HG03066 (cell line): ENCODE measurements around the gene RAPGEF4.

ENCODE experiments used
- ATAC-seq: cut with Tn5 transposase; IDR thresholded peaks from one replicate; pipeline ENCODE4 v1.9.1; 2021; ENCODE audit warnings: low read depth; ENCODE audit not compliant: unreplicated experiment

RAPGEF4 gene

DNA sequence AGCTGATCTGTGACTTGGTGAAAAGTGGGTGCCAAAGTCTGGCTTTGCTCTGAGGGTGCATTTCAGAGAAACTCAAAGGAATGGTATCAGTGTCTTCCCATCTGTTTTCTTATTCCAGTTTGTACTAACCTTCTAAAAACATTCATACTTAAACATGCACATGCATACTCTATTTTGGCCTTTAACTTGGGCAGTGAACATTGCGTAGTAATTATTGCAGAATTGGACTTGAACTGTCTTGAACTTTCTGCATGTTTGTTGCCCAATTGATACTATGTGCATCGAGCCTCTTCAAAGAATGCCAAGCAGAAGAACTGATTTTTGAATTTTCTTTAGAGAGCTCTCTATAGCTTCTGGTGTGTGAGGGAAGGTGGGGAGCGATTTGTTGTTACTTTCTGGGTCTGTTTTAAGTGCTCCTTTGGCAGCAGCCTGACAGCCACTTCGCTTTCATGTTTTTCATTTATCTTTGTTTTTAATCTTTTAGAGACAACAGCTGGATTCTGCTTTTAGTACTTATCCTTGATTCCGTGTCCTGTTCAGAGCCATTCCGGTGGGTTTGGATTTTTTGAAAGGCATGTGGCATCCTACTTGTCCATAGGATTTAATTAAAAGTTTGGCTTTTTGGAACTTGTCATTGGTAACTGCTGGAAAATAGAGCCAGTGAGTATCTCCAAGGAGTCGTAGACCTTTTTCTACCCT lies 159.2 kb downstream of the RAPGEF4 start:
- ATAC-seq = no peak

DNA sequence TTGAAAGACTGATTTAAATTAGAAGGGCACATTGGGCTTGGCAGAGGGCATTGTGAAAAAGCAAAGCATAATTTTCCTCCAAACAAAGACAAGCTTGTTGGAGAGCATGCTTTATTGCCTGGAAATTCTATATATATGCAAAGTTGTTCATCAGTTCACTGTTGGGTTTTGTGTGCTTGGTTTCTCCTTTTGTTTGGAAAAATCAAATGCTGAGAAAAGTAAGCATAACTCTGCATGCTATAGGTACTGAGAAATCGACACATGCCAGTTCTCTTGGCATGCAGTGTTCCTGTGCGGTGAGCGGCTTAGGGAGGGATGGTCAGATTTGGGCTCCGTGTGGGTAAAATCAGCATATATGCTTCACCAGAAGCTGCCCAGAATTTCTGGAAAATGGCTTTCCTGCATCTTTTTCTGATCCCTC lies 161.0 kb downstream of the RAPGEF4 start:
- ATAC-seq = no peak

DNA sequence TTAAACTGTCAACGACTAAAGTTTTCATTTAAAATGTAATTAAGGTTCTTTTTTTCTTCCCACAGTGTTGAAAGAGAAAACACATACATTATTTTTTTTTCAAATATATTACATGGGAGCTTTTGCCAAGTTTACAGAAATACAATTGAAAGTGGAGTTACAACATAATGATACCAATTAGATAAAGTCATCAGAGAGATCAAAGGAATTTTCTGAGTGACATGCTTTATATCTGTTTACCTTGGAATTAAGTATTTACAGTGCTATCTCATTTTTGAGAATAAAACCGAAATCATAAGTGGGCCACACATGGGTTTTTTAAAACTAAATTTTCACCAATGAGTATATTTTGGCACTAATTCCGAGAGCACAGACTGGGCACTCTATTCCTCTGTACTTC lies 165.2 kb downstream of the RAPGEF4 start:
- ATAC-seq = no peak

DNA sequence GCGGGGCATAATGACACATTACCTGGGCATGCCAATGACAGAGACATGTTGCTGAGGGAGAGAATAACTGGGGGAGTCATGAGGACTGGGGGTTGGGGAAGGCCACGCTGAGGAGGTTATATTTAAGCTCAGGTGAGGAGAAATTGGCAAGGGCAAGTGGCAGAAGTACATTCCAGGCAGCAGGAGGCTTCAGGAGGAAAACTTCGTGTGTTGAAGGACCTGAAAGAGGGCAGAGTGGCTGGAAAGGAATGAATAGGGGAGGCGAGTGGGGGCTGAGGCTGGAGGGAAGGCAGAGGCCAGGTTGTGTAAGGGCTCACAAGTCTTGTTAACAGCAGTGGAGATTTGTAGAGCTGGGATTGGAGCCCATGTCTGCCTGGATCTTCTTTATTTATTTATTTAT lies 166.3 kb downstream of the RAPGEF4 start:
- no peak for ATAC-seq

DNA sequence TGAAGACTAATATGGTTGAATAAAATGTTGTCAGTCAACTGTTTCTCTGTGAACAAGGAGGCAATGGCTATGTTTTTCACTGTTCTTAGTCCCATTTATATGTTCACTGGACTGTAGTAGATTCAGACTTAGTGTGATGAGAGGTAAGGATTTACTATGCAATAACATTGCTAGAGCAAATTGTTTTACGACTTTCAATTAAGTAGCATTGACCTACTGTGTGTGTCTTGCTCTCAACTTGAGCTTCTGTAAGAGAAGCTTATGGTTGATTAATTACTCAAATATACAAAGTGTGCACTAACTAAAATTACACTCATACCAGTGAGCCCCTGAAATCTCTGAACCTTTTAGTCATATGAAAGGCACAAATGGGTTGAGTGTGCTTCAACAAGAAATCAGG lies 168.6 kb downstream of the RAPGEF4 start:
- ATAC-seq = no peak

DNA sequence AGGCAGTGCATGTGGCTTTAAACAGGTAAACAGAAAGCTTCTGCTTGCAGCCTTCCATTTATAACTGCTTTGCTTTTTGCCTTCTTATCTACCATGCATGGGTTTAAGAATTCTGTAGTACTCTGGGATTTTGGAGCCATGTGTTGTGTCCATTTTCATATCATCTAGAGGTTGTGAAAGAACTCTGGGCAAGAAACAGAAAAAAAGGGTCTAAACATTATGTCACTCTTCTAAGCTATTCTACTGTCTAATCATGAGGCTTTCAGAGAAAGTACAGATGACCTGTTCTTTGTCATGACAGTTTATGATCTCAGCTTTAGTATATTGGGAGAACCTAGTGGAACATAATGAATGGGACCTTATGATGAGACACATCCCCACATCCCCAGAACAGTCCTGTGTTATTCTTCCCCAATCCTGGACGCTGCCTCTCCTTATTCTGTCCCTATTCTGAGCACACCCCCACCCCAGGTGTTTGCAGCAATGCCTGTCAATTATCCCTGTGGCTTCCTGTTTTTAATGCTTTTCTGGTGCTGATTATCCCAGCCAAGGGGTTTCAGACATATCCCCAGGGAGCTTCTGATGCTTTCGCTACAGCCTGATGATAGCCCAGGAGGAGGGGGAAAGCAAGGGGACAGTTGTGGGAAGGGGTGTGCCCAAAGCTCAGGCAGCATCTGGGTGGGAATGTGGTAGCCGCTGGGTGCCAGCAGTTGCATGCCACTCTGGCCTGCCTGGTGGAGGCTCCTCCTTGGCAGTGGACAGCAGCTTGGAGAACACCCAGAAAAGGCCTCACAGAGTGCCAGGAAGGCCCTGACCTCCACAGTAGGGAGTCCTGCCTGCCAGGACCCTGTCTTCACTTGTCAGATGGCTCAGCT lies 170.5 kb downstream of the RAPGEF4 start:
- ATAC-seq = no peak

DNA sequence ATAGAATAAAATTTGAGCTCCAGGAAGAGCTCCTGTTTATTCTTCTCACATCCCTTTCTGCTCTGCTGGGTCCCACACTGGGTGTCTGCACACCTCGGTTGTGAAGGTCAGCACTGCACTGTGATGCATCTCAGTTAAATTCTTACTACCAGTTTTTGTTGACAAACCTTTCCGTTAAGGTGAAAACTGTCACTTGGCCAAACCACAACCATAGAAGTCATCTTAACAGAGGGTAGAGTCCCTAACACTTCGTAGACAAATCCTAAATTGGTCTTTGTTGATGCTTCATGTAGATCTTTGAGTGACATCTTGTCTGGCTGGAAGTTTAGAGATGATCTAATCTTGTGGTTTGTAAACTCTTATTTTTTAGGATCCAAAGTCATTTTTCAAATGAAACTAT lies 172.6 kb downstream of the RAPGEF4 start:
- ATAC-seq = no peak

DNA sequence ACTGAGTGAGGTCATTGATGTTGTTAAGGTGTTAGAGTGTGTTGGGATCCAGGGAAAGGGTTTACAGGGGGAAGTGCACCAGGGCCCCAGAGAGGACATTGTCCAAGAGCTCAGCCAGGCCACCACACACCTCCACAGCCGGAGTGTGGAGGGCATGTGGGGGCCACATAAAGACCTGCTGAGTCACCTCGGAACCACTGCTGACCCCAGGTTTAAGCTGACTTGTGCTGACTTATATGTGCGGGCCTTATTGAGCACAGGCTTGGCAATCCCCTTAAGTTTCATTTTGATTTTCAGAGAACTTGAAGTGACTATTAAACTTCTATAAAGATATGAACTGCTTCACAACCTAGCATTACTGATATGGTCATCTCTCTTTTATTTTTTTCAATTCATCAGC lies 173.8 kb downstream of the RAPGEF4 start:
- ATAC-seq = no peak

DNA sequence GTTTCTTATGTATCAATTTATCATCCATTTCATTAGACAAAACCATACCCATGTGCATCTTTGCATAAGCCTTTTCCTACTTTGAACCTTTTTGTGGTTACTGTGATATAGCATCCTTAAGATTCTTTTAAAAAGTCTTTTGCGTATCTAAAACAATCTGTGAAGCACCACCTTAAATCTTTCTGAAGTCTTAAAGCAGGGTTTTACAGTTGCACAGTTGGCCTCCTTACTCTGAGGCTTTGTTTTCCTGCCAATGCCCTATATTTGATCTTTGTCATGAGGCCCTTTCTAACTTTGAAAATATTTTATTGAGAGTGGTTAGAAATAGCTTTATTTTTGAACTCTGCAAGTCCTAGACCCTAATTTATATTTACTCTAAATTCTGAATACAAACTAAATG lies 176.6 kb downstream of the RAPGEF4 start:
- ATAC-seq = no peak

DNA sequence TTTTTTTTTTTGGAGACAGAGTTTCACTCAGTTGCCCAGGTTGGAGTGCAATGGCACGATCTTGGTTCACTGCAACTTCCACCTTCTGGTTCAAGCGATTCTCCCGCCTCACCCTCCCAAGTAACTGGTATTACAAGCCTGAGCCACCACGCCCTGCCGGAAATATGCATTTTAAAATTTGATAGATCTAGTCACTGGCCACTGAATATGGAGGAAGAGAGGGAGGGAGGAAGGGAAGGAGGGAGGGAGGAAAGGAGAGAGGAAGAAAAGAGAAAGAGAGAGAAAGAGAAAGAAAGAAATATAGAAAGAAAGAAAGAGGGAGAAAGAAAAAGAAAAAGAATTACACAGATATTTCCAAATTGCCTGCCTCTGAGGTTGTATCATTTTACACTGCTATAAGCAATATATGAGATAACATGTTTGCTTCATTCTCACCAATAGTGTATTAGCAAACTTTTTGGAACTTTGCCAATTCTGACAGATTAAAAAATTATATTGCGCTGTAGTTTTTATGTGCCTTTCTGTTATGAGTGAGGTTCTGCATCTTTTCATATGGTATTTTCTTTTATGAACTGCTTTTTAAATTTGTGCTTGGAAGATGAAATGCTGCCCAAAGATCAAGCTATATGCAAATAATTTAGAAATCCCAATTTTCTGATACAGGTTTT lies 178.8 kb downstream of the RAPGEF4 start:
- no peak for ATAC-seq

DNA sequence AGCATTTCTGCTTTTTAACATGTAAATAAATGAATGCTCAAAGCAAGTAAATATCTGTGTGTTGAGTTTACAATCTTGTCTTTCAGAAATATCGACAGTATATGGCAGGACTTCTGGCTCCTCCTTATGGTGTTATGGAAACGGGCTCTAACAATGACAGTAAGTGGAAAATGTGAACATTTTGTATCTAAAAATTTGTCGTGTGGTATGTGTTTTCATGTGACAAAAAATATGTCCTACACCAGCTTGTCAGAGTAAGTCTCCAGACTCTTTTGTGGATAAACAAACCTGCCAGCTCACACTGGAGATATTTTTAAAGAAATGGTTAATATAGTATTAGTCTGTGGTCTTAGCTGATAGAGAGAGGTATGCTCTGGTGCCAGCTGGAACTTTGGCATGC lies 182.1 kb downstream of the RAPGEF4 start:
- no peak for ATAC-seq

DNA sequence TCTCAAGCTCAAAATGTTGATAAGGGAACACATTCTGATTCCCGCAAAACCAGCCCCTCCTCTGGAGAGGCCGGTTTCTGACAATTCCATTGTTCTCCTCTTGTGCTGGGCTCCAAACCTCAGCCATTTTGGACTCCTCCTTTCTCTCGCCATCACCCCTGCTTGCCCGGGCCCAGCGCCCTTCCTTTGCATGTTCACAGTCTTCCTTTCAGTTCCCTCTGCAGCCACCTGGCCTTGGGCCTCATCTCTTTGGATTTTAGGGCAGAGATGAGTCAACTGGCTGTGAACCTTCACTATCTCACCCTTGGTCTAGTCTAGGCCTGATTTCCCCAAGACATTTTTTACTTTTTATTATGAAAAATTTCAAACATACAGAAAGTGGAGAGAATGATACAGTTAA lies 184.1 kb downstream of the RAPGEF4 start:
- no peak for ATAC-seq

DNA sequence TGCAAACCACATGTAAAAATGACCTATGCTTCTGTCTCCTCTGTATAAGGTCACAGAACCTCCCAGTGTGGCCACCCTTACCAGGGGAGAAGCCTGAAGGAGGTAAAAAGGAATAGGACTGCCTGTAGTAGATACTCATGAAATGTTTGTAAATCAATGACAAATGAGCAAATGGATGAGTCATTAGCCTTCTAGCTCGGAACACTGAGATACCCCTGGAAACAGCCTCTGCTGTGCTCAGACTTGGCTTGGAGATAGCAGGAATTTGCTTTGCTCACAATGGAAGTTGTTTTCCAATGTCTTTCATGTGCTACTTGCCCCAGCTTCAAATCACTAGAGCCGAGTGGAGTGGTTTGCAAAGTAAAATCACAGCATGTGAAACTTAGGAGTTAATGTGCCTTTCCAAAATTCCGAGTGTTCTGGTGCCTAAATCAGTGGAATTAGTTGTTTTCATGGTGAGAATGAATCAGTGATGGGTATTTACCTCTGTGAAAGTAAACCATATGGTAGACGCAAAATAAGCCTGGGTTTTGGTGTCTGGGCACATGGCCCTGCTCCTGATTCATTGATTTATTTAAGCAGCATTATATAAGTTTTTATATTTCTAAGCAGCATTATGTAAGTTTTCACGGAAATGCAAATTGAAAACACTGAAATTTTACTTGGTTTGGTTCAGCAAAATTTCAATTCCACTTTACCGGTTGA lies 186.0 kb downstream of the RAPGEF4 start:
- ATAC-seq = no peak

DNA sequence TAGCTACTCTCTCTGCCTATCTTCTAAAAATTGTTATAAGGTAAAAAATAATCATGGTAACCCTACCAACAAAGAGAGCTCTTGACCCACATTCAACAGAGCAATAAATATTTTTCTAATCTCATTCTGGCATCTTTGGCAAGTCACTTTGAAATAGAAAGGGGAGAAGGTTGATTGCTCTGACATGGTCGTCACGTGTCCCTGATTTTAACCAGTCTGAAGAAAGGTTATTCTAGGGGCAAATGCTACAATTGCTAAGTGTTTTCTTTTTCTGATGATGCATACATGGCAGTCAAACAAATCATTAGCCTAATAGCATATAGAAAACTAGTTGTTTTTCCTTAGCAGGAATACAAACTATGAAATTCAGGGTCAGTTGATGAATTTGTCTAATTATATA lies 186.7 kb downstream of the RAPGEF4 start:
- no peak for ATAC-seq

DNA sequence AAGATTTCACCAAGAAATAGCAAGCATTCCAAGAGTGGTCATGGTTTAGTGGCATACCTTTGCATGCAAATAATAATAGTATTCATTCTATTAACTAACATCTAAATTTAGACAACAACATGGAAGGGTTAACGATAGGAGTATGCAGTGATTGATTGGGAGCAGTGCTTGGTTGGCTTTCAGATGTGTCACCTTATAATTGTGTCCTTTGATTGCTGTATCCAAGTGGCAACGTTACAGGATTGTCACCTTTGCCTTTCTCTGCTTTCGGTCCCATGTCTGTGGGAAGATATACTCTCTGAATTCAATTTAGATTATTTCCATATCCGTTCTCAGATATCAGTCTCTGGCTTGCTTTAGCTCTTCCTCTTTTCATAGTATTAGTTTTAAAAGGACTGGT lies 187.2 kb downstream of the RAPGEF4 start:
- ATAC-seq = no peak

DNA sequence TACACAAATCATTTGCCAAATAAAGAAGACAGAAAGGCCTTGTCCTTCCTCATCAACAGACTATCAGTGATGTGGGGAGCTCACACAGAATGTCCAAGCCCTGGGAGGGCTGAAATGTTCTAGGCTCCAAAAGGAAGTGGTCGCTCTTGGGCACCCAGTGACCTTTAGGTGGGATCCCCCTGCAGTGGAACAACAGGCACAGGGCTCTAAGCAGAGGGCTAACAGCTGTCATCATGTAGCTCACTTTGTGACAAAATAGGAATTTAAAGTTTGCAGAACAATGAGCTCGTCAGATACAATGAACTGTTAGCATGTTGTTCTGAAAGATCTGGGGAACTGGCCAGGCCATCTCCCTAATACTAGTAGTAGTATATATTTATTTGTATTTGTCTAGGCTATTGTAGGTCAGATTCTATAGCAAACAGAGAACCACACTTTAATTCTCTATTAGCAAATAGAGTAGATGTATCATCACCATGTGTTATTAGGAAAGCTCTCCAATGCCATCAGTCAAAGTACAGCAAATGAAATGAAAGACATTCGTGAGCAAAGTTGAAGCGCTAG lies 188.5 kb downstream of the RAPGEF4 start:
- no peak for ATAC-seq

DNA sequence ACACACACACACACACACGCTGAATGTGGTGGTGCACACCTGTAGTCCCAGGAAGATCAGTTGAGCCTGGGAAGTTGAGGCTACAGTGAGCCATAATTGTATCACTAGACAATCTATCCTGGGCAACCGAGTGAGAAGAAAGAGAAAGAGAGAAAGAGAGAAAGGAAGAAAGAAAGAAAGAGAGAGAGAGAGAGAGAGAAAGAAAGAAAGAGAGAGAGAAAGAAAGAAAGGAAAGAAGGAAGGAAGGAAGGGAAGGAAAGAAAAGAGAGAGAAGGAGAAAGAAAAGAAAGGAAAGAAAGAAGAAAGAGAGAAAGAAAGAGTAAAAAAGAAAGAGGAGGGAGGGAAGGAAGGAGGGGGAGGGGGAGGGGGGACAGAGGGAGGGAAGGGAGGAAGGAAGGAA lies 190.0 kb downstream of the RAPGEF4 start:
- no peak for ATAC-seq

DNA sequence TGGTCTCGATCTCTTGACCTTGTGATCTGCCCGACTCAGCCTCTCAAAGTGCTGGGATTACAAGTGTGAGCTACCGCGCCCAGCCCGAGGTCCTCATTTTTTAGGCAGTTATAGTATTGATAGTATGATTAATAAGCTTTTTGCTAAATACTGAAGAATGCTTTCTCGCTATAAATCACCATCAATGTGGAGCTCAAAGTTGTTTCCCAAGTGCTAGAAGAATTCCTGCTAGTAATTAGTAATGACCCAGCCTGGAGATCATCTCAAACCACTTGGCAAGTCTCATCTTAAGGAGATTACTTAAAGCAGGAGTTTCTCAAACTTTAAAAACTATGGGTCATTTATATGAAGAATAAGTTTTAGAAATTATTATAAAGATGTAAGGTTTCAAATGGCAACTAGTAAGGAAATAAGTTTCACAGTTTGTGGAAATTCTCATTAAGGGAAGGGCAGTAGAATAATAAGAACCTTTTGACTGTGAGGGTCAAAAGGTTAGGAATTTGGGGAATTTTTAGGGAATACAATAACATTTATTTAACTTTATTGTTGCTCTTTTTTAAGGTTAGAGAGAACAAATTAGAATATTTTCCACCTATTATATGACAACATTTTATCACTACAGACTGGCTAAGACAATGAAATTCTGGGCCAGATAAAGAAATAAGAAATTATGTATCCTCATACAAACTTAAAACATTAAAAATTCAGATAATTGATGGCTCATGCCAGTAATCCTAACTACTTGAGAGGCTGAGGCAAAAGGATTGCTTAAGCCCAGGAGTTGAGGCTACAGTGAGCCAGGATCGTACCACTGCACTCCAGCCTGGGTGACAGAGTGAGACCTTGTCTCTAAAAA lies 191.4 kb downstream of the RAPGEF4 start:
- ATAC-seq = no peak

DNA sequence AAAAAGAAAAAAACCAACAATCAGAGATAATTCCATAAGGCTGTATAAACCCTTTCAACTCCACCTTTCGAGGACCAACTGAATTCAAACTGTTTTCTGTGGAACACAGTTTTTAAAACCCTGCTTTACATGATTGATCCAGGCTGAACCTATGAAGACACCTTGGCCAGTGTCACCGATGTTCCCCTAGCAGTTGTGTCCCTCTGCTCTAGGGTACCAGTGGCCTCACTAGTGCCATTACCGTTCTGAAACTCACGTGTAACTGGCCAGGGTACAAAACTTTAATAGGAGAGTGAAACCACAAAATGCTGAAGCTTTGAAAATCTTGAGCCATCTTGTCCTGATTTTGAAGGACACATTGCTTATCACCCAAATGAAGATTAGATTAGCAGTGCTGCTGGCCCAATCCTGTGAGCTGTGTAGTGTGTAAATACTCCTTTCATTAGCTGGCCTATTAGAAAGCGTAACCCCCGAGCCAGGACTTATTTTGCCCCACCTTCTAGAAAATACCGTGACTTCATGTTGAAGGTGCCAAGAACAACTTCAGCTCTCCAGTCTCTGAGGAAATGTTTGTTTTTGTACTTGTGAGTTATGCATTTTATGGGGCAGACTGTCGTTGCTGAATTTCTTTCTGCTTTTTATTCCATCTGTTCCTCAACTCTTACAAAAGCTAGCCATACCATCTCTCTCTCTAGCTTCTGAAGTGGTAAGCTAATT lies 192.2 kb downstream of the RAPGEF4 start:
- no peak for ATAC-seq
